COLO829 (cell line): Measurements from ENCODE around the gene DNMT3A.

Experiments
- DNase-seq: peaks from one replicate; pipeline ENCODE4 v3.0.0; 2012; ENCODE audit warnings: low spot score

Gene DNMT3A

GRCh38 chr2:25372405-25373268, 30.9 kb upstream of the DNMT3A start:
- no peak for DNase-seq

DNA sequence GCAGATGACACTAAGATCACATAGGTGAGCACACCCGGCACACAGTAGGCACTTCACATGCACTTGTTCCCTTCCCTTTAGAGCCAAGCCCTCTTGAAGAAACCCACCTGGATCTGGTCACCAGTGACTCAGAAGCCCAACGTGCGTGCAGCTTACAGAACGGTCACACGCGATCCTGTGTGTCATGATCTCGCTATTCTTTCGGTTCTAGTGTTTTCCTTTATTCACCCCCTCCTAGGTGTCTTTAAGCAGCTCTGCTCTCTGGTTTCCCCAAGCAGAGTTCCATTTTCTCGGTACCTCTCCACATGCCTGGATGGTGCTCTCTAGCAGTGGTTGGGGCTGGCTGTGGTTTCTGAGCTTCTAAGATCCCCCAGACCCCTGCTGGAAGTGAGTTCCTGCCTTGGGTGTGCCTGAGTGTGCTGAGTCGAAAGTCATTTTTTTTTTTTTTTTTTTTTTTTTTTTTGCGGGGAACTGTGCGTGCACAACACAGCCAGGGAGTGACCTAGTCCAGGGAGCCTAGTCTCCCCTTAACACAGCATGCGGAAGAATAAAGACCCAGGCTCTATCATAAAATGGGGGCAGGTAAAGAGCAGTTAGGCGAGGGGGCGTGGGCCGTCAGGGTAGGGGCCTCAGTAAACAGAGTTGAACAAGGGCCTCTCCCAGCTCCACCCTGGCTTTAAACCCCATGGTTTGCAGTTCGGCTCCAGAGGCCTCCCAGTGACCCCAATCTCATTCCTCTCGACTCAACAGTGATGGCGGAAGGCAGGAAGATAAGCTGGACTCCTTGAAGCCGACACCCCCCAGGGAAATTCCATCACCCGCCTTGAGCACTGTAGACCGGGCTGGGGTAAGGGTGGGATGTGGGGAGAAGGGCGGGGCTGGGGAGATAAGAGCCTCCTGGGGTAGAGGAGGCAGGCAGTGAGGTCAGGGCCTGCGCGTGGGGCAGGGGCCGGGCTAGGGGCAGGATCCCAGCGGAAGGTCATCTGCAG, 29.8 kb upstream of the DNMT3A start:
- no peak for DNase-seq

DNA sequence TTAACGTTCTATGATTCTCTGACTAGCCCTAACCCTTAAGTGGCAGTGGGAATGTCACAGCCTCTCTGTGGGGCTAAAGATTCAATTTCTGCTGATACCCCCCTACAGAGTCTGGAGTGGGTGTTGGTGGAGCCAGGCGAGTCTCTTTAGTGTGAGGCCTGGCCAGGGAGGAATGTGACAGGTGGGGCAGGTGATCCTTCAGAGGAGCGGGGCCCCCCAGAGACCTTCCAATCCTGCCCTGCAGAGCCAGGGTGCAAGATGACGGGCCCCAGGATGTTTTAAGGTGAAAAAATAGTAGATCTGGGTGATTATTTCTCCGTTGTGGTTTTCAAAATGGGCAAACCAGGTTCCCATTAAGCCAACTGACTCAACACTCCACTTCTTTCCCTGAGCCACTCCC, 28.2 kb upstream of the DNMT3A start:
- no peak for DNase-seq

GRCh38 chr2:25369439-25369838, 27.7 kb upstream of the DNMT3A start:
- no peak for DNase-seq

DNA sequence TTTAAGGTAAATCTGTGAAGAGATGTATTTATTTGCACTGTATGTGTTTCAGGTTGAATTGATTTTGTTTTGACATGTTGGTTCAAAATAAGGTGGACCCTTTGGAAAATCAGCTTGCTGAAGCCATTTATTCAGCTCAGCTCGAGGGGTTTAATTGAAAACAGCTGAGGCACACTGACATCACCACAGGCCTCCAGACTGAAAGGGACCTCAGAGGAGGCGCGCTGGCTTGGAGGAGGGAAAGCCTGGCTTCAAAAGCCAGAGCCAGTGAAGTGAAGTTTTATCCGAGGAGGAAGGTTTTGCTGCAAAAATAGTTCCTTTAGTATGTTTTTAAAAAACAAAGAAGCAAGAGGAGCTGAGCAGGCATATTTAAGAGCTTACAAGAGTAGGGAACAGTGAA, 26.9 kb upstream of the DNMT3A start:
- no peak for DNase-seq

DNA sequence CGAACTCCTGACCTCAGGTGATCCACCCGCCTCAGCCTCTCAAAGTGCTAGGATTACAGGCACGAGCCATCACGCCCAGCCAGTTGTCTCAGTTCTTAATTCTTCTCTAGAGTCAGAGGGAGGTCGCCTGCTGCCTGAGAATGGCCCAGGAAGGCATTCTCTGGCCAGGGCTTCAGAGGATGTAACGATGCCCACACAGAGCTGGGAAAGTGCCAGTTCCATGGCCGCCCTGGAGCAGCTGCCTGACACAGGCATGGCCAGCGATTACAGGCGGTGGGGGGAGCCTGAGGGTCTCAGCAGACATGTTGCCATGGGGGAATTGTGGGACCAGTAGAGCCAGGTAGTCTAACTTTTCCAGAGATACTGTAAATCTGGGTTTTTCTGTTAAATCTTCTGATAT, 25.6 kb upstream of the DNMT3A start:
- DNase-seq, result no peak

GRCh38 chr2:25366629-25367028, 24.9 kb upstream of the DNMT3A start:
- DNase-seq, result no peak

DNA sequence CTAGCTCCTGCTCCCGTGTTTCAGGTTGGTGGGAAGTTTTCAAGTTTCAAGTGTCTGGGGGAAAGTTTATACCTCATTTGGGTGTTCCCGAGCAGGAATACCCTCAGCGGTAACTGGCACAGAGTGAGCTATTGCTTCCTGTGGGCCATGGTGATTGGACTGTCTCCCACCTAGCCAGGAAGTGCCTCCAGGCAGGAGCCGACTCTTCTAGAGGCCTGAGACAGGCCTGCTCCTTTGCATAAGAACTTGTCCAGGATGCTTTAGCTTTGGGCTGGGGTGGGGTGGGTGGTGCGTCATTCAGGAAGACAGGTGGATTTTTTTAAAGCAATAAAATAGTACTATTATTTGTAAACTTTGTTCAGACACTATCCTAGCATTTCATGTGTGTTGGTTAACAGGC, 23.5 kb upstream of the DNMT3A start:
- no peak for DNase-seq

DNA sequence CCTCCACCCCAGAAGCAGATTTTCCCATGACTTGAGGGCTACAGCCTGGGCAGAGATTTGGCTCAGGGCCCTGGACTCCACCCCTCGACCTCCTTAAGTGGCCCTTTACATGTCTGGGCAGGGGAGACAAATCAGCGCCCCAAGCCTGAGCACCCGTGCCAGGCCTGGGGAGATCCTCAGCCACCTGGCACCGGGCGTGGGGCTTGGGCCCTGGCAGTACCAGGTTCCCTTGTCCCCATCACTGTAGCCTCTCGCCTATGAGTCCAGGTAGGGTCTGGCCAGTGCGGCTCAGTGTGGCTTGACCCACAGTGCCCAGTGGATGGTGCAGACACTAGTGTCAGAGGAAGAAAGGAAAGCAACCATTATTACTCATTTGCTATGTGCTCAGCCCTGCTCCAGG, 22.0 kb upstream of the DNMT3A start:
- no peak for DNase-seq

- DNase-seq, result no peak
Measured at GRCh38 chr2:25362434-25363145, 20.9 kb upstream of the DNMT3A start.

DNA sequence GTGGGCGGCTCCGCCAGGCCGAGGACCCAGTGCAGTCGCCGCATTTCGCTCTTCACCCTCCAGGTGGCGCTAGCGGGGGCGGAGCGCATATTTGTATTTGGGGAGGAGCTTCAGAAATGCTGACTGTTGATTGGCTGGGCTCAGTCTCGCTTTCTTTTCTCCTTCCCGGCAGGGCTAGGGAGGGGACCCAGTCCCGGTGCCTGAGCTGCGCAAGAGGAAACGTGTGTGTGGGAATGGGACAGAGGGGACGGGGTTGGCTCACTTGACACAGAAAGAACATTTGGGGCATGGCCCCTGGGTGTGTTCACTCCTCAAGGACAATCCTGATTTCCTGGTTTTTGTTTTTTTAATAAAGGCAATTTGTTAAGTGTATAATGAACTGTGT, 20.3 kb upstream of the DNMT3A start:
- peak; percentile 94 for DNase-seq

- no peak for DNase-seq
Measured at GRCh38 chr2:25361261-25362048, 19.7 kb upstream of the DNMT3A start.

DNA sequence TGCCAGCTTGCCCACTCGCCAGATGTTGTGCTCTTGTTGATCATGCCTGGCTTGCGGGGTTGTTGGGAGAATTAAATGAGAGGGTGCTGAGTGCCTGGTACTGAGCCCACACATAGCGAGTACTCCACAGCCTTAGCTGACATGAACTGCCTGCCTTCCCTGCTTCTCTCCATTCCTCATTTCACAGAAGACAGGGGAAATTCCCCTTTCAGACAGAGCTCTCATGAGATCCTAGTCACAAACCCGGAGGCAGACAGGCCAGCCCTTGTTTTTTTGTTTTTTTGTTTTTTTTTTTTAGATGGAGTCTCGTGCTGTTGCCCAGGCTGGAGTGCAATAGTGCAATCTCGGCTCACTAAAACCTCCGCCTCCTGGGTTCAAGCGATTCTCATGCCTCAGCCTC, 17.1 kb upstream of the DNMT3A start:
- DNase-seq, result peak; percentile 45

GRCh38 chr2:25358249-25358815, 16.6 kb upstream of the DNMT3A start:
- no peak for DNase-seq

- no peak for DNase-seq
Measured at GRCh38 chr2:25356088-25356487, 14.4 kb upstream of the DNMT3A start.

DNA sequence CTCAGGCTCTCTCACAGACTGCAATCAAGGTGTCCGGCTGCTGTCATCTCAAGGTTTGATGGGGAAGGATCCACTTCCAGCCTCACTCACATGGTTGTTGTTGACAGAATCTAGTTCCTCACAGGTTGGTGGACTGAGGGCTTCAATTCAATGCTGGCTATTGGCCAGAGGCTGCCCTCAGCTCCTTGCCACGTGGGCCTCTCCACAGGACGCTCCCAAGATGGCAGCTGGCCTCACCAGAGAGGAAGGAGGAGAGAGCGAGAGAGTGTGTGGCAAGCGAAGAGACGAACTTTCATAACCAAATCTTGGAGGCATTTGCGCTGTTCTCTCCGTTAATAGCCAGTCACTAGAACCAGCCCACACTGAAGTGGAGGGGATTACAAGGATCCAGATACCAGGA, 13.5 kb upstream of the DNMT3A start:
- no peak for DNase-seq

DNA sequence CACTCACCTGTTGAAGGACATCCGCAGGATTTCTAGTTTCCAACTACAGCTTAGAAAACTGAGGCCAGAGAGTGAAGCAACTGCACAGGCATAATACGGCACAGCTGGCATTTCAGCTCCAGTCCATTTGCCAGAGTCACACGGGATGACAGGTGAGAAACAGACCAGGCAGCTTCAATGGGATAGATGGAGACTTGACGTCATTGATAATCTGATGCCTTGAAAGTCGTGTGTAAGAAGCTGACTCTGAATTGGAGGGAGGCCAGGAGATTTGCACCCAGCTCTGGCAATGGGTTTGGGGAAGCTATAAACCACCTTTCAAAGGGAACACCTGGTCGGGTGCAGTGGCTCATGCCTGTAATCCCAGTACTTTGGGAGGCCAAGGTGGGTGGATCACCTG, 12.4 kb upstream of the DNMT3A start:
- DNase-seq, result no peak

GRCh38 chr2:25349397-25349796, 7.7 kb upstream of the DNMT3A start:
- no peak for DNase-seq

DNA sequence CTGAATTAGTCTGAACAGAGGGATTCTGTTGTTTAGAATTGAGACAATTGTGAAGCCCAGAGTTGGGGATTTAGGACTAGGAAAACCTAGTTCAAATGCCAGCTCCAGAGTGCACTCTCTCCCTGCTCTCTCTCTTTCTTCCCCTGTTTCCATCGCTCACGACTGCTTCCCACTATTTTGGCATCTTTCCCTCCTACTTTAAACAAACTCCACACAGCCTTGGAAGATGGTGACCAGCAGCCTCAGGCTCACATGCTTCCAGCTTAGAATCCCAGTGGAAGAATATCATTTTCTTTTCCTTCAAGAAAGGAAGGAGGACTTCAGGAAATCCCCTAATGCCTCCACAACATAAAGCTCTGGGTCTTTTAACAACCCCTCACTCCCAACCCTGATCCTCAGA, 6.1 kb upstream of the DNMT3A start:
- DNase-seq, result no peak

- DNase-seq, result no peak
Measured at GRCh38 chr2:25347205-25347815, 5.6 kb upstream of the DNMT3A start.
